RWPE2 (cell line): ENCODE measurements around the gene PYCR2.

Experiments used
- ATAC-seq: fragments of 200-7000 bp; cut with Tn5 transposase; 3 replicates; pipeline ENCODE4 v1.9.1; 2021; ENCODE audit warnings: low read depth
- DNase-seq: peaks from one replicate; pipeline ENCODE4 v3.0.0-alpha.2; 2020; ENCODE audit warnings: low spot score
- H3K27ac ChIP-seq: fragments of 450-650 bp; 2 replicates; pipeline ENCODE4 v1.5.1; 2017; ENCODE audit warnings: mild to moderate bottlenecking; ENCODE audit not compliant: poor library complexity, severe bottlenecking
- H3K27me3 ChIP-seq: fragments of 250-450 bp; sonication (Bioruptor Pico); 2 replicates; pipeline ENCODE4 v1.5.1; 2021; ENCODE audit warnings: mild to moderate bottlenecking, moderate library complexity; ENCODE audit not compliant: insufficient read depth, poor library complexity, severe bottlenecking
- H3K36me3 ChIP-seq: fragments of 250-450 bp; sonication (Bioruptor Pico); 2 replicates; pipeline ENCODE4 v1.5.1; 2020; ENCODE audit warnings: low read depth, mild to moderate bottlenecking, moderate library complexity
- H3K4me1 ChIP-seq: fragments of 250-450 bp; sonication (Bioruptor Pico); 2 replicates; pipeline ENCODE4 v1.5.1; 2021; ENCODE audit warnings: mild to moderate bottlenecking, moderate library complexity; ENCODE audit not compliant: insufficient read depth, poor library complexity, severe bottlenecking
- H3K4me3 ChIP-seq: fragments of 250-450 bp; sonication (Bioruptor Pico); 2 replicates; pipeline ENCODE4 v1.5.1; 2021; ENCODE audit warnings: mild to moderate bottlenecking, moderate library complexity; ENCODE audit not compliant: severe bottlenecking
- H3K9me3 ChIP-seq: fragments of 250-450 bp; sonication (Bioruptor Pico); 2 replicates; pipeline ENCODE4 v1.5.1; 2021; ENCODE audit warnings: mild to moderate bottlenecking, moderate library complexity; ENCODE audit not compliant: severe bottlenecking
- TF ChIP-seq, protein P1 (sequence below): fragments of 450-650 bp; IDR thresholded peaks from one replicate; pipeline ENCODE4 v1.5.1; 2017; ENCODE audit warnings: mild to moderate bottlenecking, moderate library complexity; ENCODE audit not compliant: poor library complexity, severe bottlenecking

The PYCR2 gene

DNA sequence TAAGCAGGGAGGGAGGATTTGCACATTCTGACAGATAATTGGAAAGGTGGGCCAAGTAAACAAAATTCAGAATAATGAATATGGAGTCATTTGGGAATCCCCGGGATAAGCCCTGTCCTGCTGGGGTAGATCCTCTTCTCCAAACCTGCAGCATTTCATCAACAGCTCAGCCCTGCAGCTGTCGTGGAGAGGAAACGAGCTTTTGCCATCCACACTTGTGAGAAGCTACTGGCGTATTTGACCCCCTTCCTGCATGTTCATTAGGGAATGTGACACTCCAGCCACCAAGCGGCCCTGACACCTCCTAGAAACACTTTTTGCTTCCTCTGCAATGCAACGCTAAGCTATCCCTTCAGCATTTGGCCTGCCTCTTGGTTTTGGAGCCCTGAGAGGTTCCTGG is 25.0 kb upstream of the PYCR2 start:
- DNase-seq (no peak), ATAC-seq (no peak)
- Histone ChIP-seq H3K4me3 (no peak overlapping the region), H3K27me3 (no peaks in the 10 kb centered on the region), H3K9me3 (no peaks in the 10 kb centered on the region), H3K4me1 (no peaks in the 10 kb centered on the region), H3K36me3 (no peaks in the 10 kb centered on the region), H3K27ac (no peak overlapping the region)
- TF ChIP-seq, protein P1, sequence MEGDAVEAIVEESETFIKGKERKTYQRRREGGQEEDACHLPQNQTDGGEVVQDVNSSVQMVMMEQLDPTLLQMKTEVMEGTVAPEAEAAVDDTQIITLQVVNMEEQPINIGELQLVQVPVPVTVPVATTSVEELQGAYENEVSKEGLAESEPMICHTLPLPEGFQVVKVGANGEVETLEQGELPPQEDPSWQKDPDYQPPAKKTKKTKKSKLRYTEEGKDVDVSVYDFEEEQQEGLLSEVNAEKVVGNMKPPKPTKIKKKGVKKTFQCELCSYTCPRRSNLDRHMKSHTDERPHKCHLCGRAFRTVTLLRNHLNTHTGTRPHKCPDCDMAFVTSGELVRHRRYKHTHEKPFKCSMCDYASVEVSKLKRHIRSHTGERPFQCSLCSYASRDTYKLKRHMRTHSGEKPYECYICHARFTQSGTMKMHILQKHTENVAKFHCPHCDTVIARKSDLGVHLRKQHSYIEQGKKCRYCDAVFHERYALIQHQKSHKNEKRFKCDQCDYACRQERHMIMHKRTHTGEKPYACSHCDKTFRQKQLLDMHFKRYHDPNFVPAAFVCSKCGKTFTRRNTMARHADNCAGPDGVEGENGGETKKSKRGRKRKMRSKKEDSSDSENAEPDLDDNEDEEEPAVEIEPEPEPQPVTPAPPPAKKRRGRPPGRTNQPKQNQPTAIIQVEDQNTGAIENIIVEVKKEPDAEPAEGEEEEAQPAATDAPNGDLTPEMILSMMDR, result no peak

DNA sequence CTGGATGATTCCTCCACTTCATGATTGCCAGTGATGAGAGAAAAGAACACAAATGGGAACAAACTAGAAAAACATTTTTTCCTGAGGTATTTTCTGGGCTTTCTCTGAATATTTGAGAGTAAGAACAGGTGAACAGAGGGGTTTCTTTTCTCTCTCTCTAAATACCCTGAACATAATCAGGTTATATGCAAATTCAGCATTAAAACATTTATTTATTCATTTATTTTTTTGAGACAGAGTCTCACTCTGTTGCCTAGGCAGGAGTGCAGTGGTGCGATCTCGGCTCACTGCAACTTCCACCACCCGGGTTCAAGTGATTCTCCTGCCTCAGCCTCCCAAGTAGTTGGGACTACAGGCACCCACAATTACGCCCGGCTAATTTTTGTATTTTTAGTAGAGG is 22.8 kb upstream of the PYCR2 start:
- no peaks in the 10 kb centered on the region for H3K9me3 ChIP-seq
- no peak overlapping the region for H3K4me3 ChIP-seq
- ATAC-seq (no peak), DNase-seq (no peak)
- H3K36me3 ChIP-seq, result no peaks in the 10 kb centered on the region
- no peaks in the 10 kb centered on the region for H3K4me1 ChIP-seq
- H3K27ac ChIP-seq, result no peak overlapping the region
- TF ChIP-seq, protein P1, result no peak
- no peaks in the 10 kb centered on the region for H3K27me3 ChIP-seq

DNA sequence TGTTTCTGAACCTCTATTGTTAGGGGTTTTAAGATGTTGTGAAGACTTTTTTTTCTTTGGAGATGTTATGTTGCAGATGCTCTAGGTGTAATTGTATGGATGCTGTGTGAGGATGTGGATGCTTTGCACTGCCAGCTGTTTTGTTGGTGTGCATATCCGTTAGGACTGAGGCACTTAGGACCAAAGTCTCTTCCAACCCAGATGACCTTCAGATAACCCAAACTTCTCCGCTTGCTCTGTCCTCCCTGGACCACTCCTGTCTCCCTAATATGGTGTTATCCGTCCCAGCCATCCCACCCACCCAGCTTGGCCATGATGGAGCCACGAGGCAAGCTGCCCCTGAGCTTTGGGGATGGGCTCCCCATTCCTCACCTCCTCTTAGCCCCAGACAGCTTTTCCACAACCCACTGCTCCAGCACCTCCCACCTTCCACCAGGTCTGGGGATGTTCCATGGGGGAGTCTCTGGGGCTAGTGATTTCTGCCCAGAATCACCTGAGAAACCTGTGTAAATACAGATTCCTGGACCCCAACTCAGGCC is 22.1 kb upstream of the PYCR2 start:
- DNase-seq (no peak), ATAC-seq (no peak)
- Histone ChIP-seq H3K27ac (no peak overlapping the region), H3K27me3 (no peaks in the 10 kb centered on the region), H3K4me1 (no peaks in the 10 kb centered on the region), H3K36me3 (no peaks in the 10 kb centered on the region), H3K9me3 (no peaks in the 10 kb centered on the region), H3K4me3 (no peak overlapping the region)
- TF ChIP-seq, protein P1, result no peak

DNA sequence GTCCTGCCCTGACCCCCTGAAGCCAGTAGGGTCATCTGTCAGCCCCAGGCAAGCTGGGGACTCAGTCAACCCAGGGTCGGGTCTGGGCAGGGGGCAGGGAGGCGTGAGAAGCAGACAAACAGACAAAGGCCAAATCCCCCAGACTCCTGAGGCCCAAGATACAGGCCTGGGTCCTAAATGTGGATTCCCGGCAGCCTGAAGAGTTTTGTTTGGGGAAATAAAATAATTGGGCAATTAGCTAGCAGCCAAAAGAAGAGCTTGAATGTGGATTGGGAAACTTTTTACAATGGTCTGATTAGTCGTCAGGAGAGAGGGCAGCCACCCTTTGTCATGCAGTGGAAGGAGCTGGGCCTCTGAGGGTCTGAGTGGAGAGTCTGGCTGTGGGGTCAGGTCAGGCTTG is 21.5 kb upstream of the PYCR2 start:
- TF ChIP-seq, protein P1, result no peak
- ATAC-seq, result no peak
- no peaks in the 10 kb centered on the region for H3K27me3 ChIP-seq
- no peaks in the 10 kb centered on the region for H3K36me3 ChIP-seq
- DNase-seq, result no peak
- no peak overlapping the region for H3K4me3 ChIP-seq
- no peaks in the 10 kb centered on the region for H3K9me3 ChIP-seq
- no peak overlapping the region for H3K27ac ChIP-seq
- no peaks in the 10 kb centered on the region for H3K4me1 ChIP-seq

DNA sequence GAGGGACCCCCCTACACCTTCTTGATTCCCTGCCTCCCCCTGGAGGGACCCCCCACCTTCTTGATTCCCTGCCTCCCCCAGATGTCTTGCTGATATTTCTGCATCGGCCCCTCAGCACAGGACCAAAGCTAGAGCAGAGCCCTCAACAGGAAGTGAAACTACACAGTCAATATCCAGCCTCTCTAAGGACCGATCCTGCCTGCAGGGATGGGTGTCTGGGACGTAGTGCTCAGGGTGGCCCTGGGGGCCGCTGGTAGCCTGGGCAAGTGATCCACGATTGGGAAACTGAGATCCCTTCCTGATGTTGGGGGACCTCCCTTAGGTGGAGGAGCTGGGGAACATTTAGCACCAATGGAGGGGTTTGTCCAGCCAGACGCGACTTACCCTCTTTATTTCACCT is 20.9 kb upstream of the PYCR2 start:
- no peak overlapping the region for H3K27ac ChIP-seq
- no peaks in the 10 kb centered on the region for H3K4me1 ChIP-seq
- ATAC-seq (no peak), DNase-seq (no peak)
- TF ChIP-seq, protein P1, result no peak
- no peaks in the 10 kb centered on the region for H3K36me3 ChIP-seq
- no peaks in the 10 kb centered on the region for H3K27me3 ChIP-seq
- H3K4me3 ChIP-seq, result no peak overlapping the region
- H3K9me3 ChIP-seq, result no peaks in the 10 kb centered on the region
